ENCODE results near the gene OR8B12. TPM values are rescaled to one million over a fixed set of nuclear protein-coding genes. Genes with fewer than 3 reads are reported as not detected.
"Not testable (repeated sequence)": the region's sequence is repeated elsewhere in the genome, so short reads cannot be mapped to it uniquely, and the experiment has no call there.

OR8B12 gene
- total and polyA plus RNA-seq, 2 of the 4 experiments (the other 2 are of a cell fraction): not detected

DNA sequence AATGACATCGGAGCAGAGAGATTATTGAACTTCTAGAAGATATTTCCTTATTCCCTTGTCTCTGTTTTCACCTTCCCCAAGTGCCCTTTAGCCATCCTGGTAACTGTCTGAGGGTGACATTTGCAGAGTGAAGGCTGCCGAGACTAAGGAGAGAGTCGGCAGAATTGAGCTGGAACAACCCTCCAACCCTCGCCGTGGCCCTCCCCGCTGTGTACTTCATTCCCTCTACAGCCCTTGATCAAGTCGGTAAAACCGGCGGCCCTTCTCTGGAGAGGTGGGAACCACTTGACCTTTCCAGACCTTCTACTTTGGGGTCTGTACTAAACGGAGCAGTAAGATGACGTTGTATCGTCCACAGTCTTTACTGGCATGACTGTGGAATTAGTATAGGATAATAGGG is 26.1 kb downstream of the OR8B12 start:
- H3K4me2 ChIP-seq (ENCODE audit: low read depth, low read length): no peak overlapping the region
- no peak overlapping the region for H3K14ac ChIP-seq (replicated peaks; ENCODE audit: low read depth, low read length)
- TF ChIP-seq USF2 (IDR thresholded peaks at IDR 0.05; ENCODE audit: low read depth, low read length): no peak
- no peak for TF ChIP-seq NFE2L2 (IDR thresholded peaks at IDR 0.05; ENCODE audit: low read depth, low read length)
- TF ChIP-seq POLR2A (IDR thresholded peaks at IDR 0.05; ENCODE audit: low read depth, low read length): no peak
- no peak for TF ChIP-seq FOS (IDR thresholded peaks at IDR 0.05; ENCODE audit: low read depth, low read length)
- TF ChIP-seq CHD1 (IDR thresholded peaks at IDR 0.05; ENCODE audit: low read depth, low read length): no peak
- TF ChIP-seq, protein P1, sequence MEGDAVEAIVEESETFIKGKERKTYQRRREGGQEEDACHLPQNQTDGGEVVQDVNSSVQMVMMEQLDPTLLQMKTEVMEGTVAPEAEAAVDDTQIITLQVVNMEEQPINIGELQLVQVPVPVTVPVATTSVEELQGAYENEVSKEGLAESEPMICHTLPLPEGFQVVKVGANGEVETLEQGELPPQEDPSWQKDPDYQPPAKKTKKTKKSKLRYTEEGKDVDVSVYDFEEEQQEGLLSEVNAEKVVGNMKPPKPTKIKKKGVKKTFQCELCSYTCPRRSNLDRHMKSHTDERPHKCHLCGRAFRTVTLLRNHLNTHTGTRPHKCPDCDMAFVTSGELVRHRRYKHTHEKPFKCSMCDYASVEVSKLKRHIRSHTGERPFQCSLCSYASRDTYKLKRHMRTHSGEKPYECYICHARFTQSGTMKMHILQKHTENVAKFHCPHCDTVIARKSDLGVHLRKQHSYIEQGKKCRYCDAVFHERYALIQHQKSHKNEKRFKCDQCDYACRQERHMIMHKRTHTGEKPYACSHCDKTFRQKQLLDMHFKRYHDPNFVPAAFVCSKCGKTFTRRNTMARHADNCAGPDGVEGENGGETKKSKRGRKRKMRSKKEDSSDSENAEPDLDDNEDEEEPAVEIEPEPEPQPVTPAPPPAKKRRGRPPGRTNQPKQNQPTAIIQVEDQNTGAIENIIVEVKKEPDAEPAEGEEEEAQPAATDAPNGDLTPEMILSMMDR (conservative IDR thresholded peaks at IDR 0.05; ENCODE audit: low read depth, low read length): no peak
- no peak overlapping the region for H3K9ac ChIP-seq (ENCODE audit: low read depth, low read length)
- DNase-seq (no peak), ATAC-seq (ENCODE audit: low read depth) (no peak)
- in situ Hi-C loops (cut with MboI; ENCODE audit: low sequenced_read_pairs): no loop called here
- H3K36me3 ChIP-seq (ENCODE audit: control insufficient read depth, insufficient read depth, low read length): no peaks in the 10 kb centered on the region
- WGBS, 2 experiments (ENCODE audit: extremely low coverage in 2 of 2, insufficient read length in 1 of 2): no CpG with 5 or more reads among the region's 12 CpGs
- no peaks in the 10 kb centered on the region for H3K4me1 ChIP-seq (ENCODE audit: control insufficient read depth, insufficient read depth, low read length)
- H3K4me3 ChIP-seq (ENCODE audit: insufficient read depth, low read depth, low read length): no peak overlapping the region
- no peak overlapping the region for H4K8ac ChIP-seq (ENCODE audit: low read depth in 2 of 2, low read length in 2 of 2)
- no peaks in the 10 kb centered on the region for H3K79me1 ChIP-seq (ENCODE audit: low read depth in 1 of 2, low read length in 2 of 2)
- dilution Hi-C loops (cut with HindIII; ENCODE audit: low sequenced_read_pairs, unreplicated experiment): no loop called here
- no peak overlapping the region for H2AFZ ChIP-seq (replicated peaks; ENCODE audit: low read length, poor library complexity)
- no peak overlapping the region for H2BK15ac ChIP-seq (ENCODE audit: low read depth, low read length)
- no peak overlapping the region for H2AK5ac ChIP-seq (ENCODE audit: low read depth, low read length)
- no peak overlapping the region for H4K91ac ChIP-seq (ENCODE audit: insufficient read depth, low read depth, low read length)
- no peak overlapping the region for H3K27ac ChIP-seq (ENCODE audit: insufficient read depth, low read length)
- no TSS peak for BruUV-seq (replicated peaks)
- intact Hi-C loops (cut with micrococcal nuclease): no loop called here
- no peak overlapping the region for H3K18ac ChIP-seq (ENCODE audit: low read depth, low read length)
- H2BK5ac ChIP-seq (ENCODE audit: low read depth, low read length, poor library complexity, severe bottlenecking): no peak overlapping the region
- no peaks in the 10 kb centered on the region for H3K9me3 ChIP-seq (ENCODE audit: control insufficient read depth, insufficient read depth, low read length)
- H3K27me3 ChIP-seq (ENCODE audit: control insufficient read depth, insufficient read depth, low read length): peaks cover 19% of the 10 kb centered on the region
- no peaks in the 10 kb centered on the region for H3K9me1 ChIP-seq (ENCODE audit: insufficient read depth, low read length)
- POLR2A ChIA-PET (ENCODE audit: unreplicated experiment): no interaction called here
- CTCF ChIA-PET: interaction anchor here (1.1 kb wide), 1 partner anchor 12 kb away, joined by 5 read pairs; no protein-coding TSS in a partner anchor
- H2AK9ac ChIP-seq (replicated peaks; ENCODE audit: low read depth, low read length, poor library complexity): no peak overlapping the region
- no peak overlapping the region for H3K23ac ChIP-seq (ENCODE audit: low read depth, low read length)
- no peaks in the 10 kb centered on the region for H4K20me1 ChIP-seq (ENCODE audit: insufficient read depth, low read length)
- no peak overlapping the region for H4K5ac ChIP-seq (ENCODE audit: low read depth, low read length)
- no peak overlapping the region for H2BK120ac ChIP-seq (ENCODE audit: low read depth, low read length)
- H2BK20ac ChIP-seq (ENCODE audit: low read depth, low read length): no peak overlapping the region
- no peak overlapping the region for H3K56ac ChIP-seq (ENCODE audit: extremely low read depth, insufficient read depth, low read length)
- H3K4ac ChIP-seq (ENCODE audit: low read depth, low read length): no peak overlapping the region

- H4K5ac ChIP-seq (ENCODE audit: low read depth, low read length); H2BK120ac ChIP-seq (ENCODE audit: low read depth, low read length); H3K79me1 ChIP-seq (ENCODE audit: low read depth in 1 of 2, low read length in 2 of 2); H4K20me1 ChIP-seq (ENCODE audit: insufficient read depth, low read length); H3K4ac ChIP-seq (ENCODE audit: low read depth, low read length); DNase-seq; H3K9me3 ChIP-seq (ENCODE audit: control insufficient read depth, insufficient read depth, low read length); H2BK5ac ChIP-seq (ENCODE audit: low read depth, low read length, poor library complexity, severe bottlenecking); H2AK5ac ChIP-seq (ENCODE audit: low read depth, low read length); H3K36me3 ChIP-seq (ENCODE audit: control insufficient read depth, insufficient read depth, low read length); ATAC-seq (ENCODE audit: low read depth); H3K4me1 ChIP-seq (ENCODE audit: control insufficient read depth, insufficient read depth, low read length); POLR2A ChIA-PET (ENCODE audit: unreplicated experiment); H4K91ac ChIP-seq (ENCODE audit: insufficient read depth, low read depth, low read length); H3K9ac ChIP-seq (ENCODE audit: low read depth, low read length); H3K18ac ChIP-seq (ENCODE audit: low read depth, low read length); H4K8ac ChIP-seq (ENCODE audit: low read depth in 2 of 2, low read length in 2 of 2); CTCF ChIA-PET; in situ Hi-C loops (cut with MboI; ENCODE audit: low sequenced_read_pairs); H3K27ac ChIP-seq (ENCODE audit: insufficient read depth, low read length); H3K4me2 ChIP-seq (ENCODE audit: low read depth, low read length); H3K14ac ChIP-seq (replicated peaks; ENCODE audit: low read depth, low read length); H2AFZ ChIP-seq (replicated peaks; ENCODE audit: low read length, poor library complexity); BruUV-seq (replicated peaks); H3K23ac ChIP-seq (ENCODE audit: low read depth, low read length); dilution Hi-C loops (cut with HindIII; ENCODE audit: low sequenced_read_pairs, unreplicated experiment); intact Hi-C loops (cut with micrococcal nuclease); H3K56ac ChIP-seq (ENCODE audit: extremely low read depth, insufficient read depth, low read length); H3K9me1 ChIP-seq (ENCODE audit: insufficient read depth, low read length); H2BK20ac ChIP-seq (ENCODE audit: low read depth, low read length); H3K4me3 ChIP-seq (ENCODE audit: insufficient read depth, low read depth, low read length); H2AK9ac ChIP-seq (replicated peaks; ENCODE audit: low read depth, low read length, poor library complexity); H2BK15ac ChIP-seq (ENCODE audit: low read depth, low read length): not testable (repeated sequence)
- peaks cover 19% of the 10 kb centered on the region for H3K27me3 ChIP-seq (ENCODE audit: control insufficient read depth, insufficient read depth, low read length)
- WGBS, 2 experiments (ENCODE audit: extremely low coverage in 2 of 2, insufficient read length in 1 of 2): no CpG with 5 or more reads among the region's 4 CpGs
These were observed 28.8 kb downstream of the OR8B12 start for GRCh38 chr11:124514675-124515074.
